ENCODE results near the gene PSG11.
"Not testable (repeated sequence)": the region's sequence is repeated elsewhere in the genome, so short reads cannot be mapped to it uniquely, and the experiment has no call there.

DNA sequence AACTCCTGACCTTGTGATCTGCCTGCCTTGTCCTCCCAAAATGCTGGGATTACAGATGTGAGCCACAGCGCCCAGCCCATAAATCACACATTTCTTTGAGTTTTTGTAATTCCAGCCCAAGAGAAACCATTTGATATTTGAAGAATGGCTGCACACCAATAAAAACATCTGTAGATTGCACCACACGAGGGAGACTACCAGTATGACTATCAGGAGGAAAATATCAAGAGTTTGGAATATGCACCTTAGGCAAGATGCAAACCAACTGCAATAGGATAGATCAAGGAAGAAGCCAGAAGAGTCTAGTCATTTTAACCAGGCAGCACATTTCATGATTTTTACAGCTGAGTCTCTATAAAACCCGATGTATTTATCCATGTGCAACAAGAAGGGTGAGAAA is 36.1 kb upstream of the PSG11 start:
- TF ChIP-seq ZNF384 (IDR thresholded peaks at IDR 0.05); FOXM1 (IDR thresholded peaks at IDR 0.05; ENCODE audit: borderline replicate concordance); ARNT (IDR thresholded peaks at IDR 0.05); TARDBP (IDR thresholded peaks at IDR 0.05); SUZ12 (IDR thresholded peaks at IDR 0.05); HDGF (IDR thresholded peaks at IDR 0.05; ENCODE audit: borderline replicate concordance); BHLHE40 (IDR thresholded peaks at IDR 0.05; ENCODE audit: borderline replicate concordance); CTBP1 (IDR thresholded peaks at IDR 0.05; ENCODE audit: borderline replicate concordance): not testable (repeated sequence)
- TF ChIP-seq, protein P1, sequence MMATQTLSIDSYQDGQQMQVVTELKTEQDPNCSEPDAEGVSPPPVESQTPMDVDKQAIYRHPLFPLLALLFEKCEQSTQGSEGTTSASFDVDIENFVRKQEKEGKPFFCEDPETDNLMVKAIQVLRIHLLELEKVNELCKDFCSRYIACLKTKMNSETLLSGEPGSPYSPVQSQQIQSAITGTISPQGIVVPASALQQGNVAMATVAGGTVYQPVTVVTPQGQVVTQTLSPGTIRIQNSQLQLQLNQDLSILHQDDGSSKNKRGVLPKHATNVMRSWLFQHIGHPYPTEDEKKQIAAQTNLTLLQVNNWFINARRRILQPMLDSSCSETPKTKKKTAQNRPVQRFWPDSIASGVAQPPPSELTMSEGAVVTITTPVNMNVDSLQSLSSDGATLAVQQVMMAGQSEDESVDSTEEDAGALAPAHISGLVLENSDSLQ (IDR thresholded peaks at IDR 0.05) = not testable (repeated sequence)

All from HEK293T (cell line).